Activated CD4-positive, CD25-positive, alpha-beta regulatory T cell treated with anti-CD3 and anti-CD28 coated beads, Interleukin-2, amount 50 U/mL, for 72 hours (primary cell): ENCODE measurements around the gene AGTRAP.

Experiments used
- DNase-seq: peaks from one replicate; pipeline ENCODE4 v3.0.0; 2021

The AGTRAP gene

GRCh38 chr1:11784993-11785769 lies 49.2 kb downstream of the AGTRAP start:
- DNase-seq = peak; percentile 61

- DNase-seq = no peak
These were observed 50.2 kb downstream of the AGTRAP start for GRCh38 chr1:11786168-11786567.

GRCh38 chr1:11787251-11787803 lies 51.4 kb downstream of the AGTRAP start:
- no peak for DNase-seq

GRCh38 chr1:11787804-11788436 lies 52.0 kb downstream of the AGTRAP start:
- no peak for DNase-seq

- no peak for DNase-seq
These were observed 52.7 kb downstream of the AGTRAP start for GRCh38 chr1:11788549-11789053.

- DNase-seq = no peak
These were observed 53.5 kb downstream of the AGTRAP start for GRCh38 chr1:11789126-11790067.

GRCh38 chr1:11790101-11790879 lies 54.4 kb downstream of the AGTRAP start:
- no peak for DNase-seq

- DNase-seq = no peak
These were observed 55.2 kb downstream of the AGTRAP start for GRCh38 chr1:11790880-11791715.

- DNase-seq = no peak
These were observed 56.2 kb downstream of the AGTRAP start for GRCh38 chr1:11792106-11792505.

- no peak for DNase-seq
These were observed 57.9 kb downstream of the AGTRAP start for GRCh38 chr1:11793819-11794218.

- no peak for DNase-seq
These were observed 58.7 kb downstream of the AGTRAP start for GRCh38 chr1:11794446-11795237.

- no peak for DNase-seq
These were observed 59.4 kb downstream of the AGTRAP start for GRCh38 chr1:11795238-11795890.

GRCh38 chr1:11796036-11796828 lies 60.3 kb downstream of the AGTRAP start:
- DNase-seq = no peak

- no peak for DNase-seq
These were observed 61.7 kb downstream of the AGTRAP start for GRCh38 chr1:11797525-11798216.

GRCh38 chr1:11799099-11799498 lies 63.2 kb downstream of the AGTRAP start:
- no peak for DNase-seq

GRCh38 chr1:11799896-11800295 lies 64.0 kb downstream of the AGTRAP start:
- DNase-seq = no peak

- DNase-seq = no peak
These were observed 64.4 kb downstream of the AGTRAP start for GRCh38 chr1:11800391-11800755.
